Measurements from ENCODE around the gene CCDC177.
A peak's percentile ranks its signal among the peaks of the same experiment; 100 is the strongest.

Gene CCDC177

GRCh38 chr14:69615121-69615495 lies 40.4 kb upstream of the CCDC177 start:
- Histone ChIP-seq H3K4ac (ENCODE audit: low read depth in 1 of 2, low read length in 2 of 2) (no peak overlapping the region), H4K8ac (ENCODE audit: low read length) (no peak overlapping the region), H3K9ac (ENCODE audit: low read length) (peak overlapping the region; percentile 73), H2BK15ac (ENCODE audit: low read depth, poor library complexity, severe bottlenecking) (no peak overlapping the region), H3K14ac (ENCODE audit: low read length in 2 of 2) (no peak overlapping the region), H2BK12ac (ENCODE audit: low read length in 2 of 2) (no peak overlapping the region), H3K4me1 (ENCODE audit: control insufficient read depth, insufficient read depth, low read depth, low read length) (peaks cover 14% of the 10 kb centered on the region), H3K18ac (ENCODE audit: low read depth in 1 of 2, low read length in 2 of 2) (no peak overlapping the region), H3K23ac (ENCODE audit: low read length in 2 of 2) (no peak overlapping the region), H2BK5ac (ENCODE audit: low read depth, low read length, poor library complexity, severe bottlenecking) (no peak overlapping the region), H4K91ac (ENCODE audit: low read length) (no peak overlapping the region), H2BK120ac (ENCODE audit: low read depth, low read length) (no peak overlapping the region), H3K36me3 (ENCODE audit: control insufficient read depth in 1 of 2, insufficient read depth in 2 of 2, low read depth in 1 of 2, low read length in 2 of 2) (no peaks in the 10 kb centered on the region), H2AFZ (ENCODE audit: low read depth, low read length) (no peak overlapping the region), H3K4me2 (ENCODE audit: low read length, poor library complexity, severe bottlenecking) (peak overlapping the region; percentile 47), H3K27me3 (ENCODE audit: control insufficient read depth in 1 of 2, insufficient read depth in 1 of 2, low read length in 2 of 2) (no peaks in the 10 kb centered on the region), H3K9me3 (ENCODE audit: control insufficient read depth, low read length) (no peaks in the 10 kb centered on the region), H3K79me1 (replicated peaks; ENCODE audit: low read length, poor library complexity, severe bottlenecking) (peaks cover 27% of the 10 kb centered on the region), H3K4me3 (ENCODE audit: insufficient read depth in 1 of 2, low read depth in 1 of 2, low read length in 2 of 2) (peak overlapping the region in 1 of 2 experiments; percentile 62), H2AK5ac (ENCODE audit: low read length, severe bottlenecking) (peak overlapping the region; percentile 77), H3K27ac (ENCODE audit: low read length, poor library complexity, severe bottlenecking) (peak overlapping the region; percentile 41)
- WGBS: 79% methylated on average over 5 of the region's 5 CpGs
- DNase-seq: no peak

GRCh38 chr14:69614592-69614991 lies 39.9 kb upstream of the CCDC177 start:
- Histone ChIP-seq H3K36me3 (ENCODE audit: control insufficient read depth in 1 of 2, insufficient read depth in 2 of 2, low read depth in 1 of 2, low read length in 2 of 2) (no peaks in the 10 kb centered on the region), H2BK15ac (ENCODE audit: low read depth, poor library complexity, severe bottlenecking) (no peak overlapping the region), H3K14ac (ENCODE audit: low read length in 2 of 2) (no peak overlapping the region), H4K91ac (ENCODE audit: low read length) (no peak overlapping the region), H2BK12ac (ENCODE audit: low read length in 2 of 2) (no peak overlapping the region), H3K4me2 (ENCODE audit: low read length, poor library complexity, severe bottlenecking) (no peak overlapping the region), H3K4me3 (ENCODE audit: insufficient read depth in 1 of 2, low read depth in 1 of 2, low read length in 2 of 2) (no peak overlapping the region), H4K8ac (ENCODE audit: low read length) (no peak overlapping the region), H3K18ac (ENCODE audit: low read depth in 1 of 2, low read length in 2 of 2) (no peak overlapping the region), H2BK120ac (ENCODE audit: low read depth, low read length) (no peak overlapping the region), H3K9me3 (ENCODE audit: control insufficient read depth, low read length) (no peaks in the 10 kb centered on the region), H3K4me1 (ENCODE audit: control insufficient read depth, insufficient read depth, low read depth, low read length) (peaks cover 16% of the 10 kb centered on the region), H3K23ac (ENCODE audit: low read length in 2 of 2) (no peak overlapping the region), H3K4ac (ENCODE audit: low read depth in 1 of 2, low read length in 2 of 2) (no peak overlapping the region), H3K27me3 (ENCODE audit: control insufficient read depth in 1 of 2, insufficient read depth in 1 of 2, low read length in 2 of 2) (no peaks in the 10 kb centered on the region), H3K27ac (ENCODE audit: low read length, poor library complexity, severe bottlenecking) (no peak overlapping the region), H3K79me1 (replicated peaks; ENCODE audit: low read length, poor library complexity, severe bottlenecking) (peaks cover 26% of the 10 kb centered on the region), H2AK5ac (ENCODE audit: low read length, severe bottlenecking) (no peak overlapping the region), H2BK5ac (ENCODE audit: low read depth, low read length, poor library complexity, severe bottlenecking) (no peak overlapping the region), H3K9ac (ENCODE audit: low read length) (no peak overlapping the region), H2AFZ (ENCODE audit: low read depth, low read length) (no peak overlapping the region)
- 78% methylated on average over 2 of the region's 2 CpGs for WGBS
- no peak for DNase-seq

- 90% methylated on average over 4 of the region's 4 CpGs for WGBS
- Histone ChIP-seq H2BK120ac (ENCODE audit: low read depth, low read length) (no peak overlapping the region), H3K9me3 (ENCODE audit: control insufficient read depth, low read length) (no peaks in the 10 kb centered on the region), H4K91ac (ENCODE audit: low read length) (no peak overlapping the region), H3K9ac (ENCODE audit: low read length) (peak overlapping the region; percentile 89), H3K79me1 (replicated peaks; ENCODE audit: low read length, poor library complexity, severe bottlenecking) (peaks cover 19% of the 10 kb centered on the region), H2AK5ac (ENCODE audit: low read length, severe bottlenecking) (peak overlapping the region; percentile 26), H3K18ac (ENCODE audit: low read depth in 1 of 2, low read length in 2 of 2) (no peak overlapping the region), H3K27ac (ENCODE audit: low read length, poor library complexity, severe bottlenecking) (no peak overlapping the region), H2AFZ (ENCODE audit: low read depth, low read length) (no peak overlapping the region), H3K4me3 (ENCODE audit: insufficient read depth in 1 of 2, low read depth in 1 of 2, low read length in 2 of 2) (peak overlapping the region in 1 of 2 experiments; percentile 85), H3K4ac (ENCODE audit: low read depth in 1 of 2, low read length in 2 of 2) (no peak overlapping the region), H3K4me1 (ENCODE audit: control insufficient read depth, insufficient read depth, low read depth, low read length) (peaks cover 15% of the 10 kb centered on the region), H2BK15ac (ENCODE audit: low read depth, poor library complexity, severe bottlenecking) (no peak overlapping the region), H3K14ac (ENCODE audit: low read length in 2 of 2) (no peak overlapping the region), H3K23ac (ENCODE audit: low read length in 2 of 2) (no peak overlapping the region), H4K8ac (ENCODE audit: low read length) (no peak overlapping the region), H3K27me3 (ENCODE audit: control insufficient read depth in 1 of 2, insufficient read depth in 1 of 2, low read length in 2 of 2) (no peaks in the 10 kb centered on the region), H3K36me3 (ENCODE audit: control insufficient read depth in 1 of 2, insufficient read depth in 2 of 2, low read depth in 1 of 2, low read length in 2 of 2) (no peaks in the 10 kb centered on the region), H3K4me2 (ENCODE audit: low read length, poor library complexity, severe bottlenecking) (no peak overlapping the region), H2BK5ac (ENCODE audit: low read depth, low read length, poor library complexity, severe bottlenecking) (no peak overlapping the region), H2BK12ac (ENCODE audit: low read length in 2 of 2) (no peak overlapping the region)
- no peak for DNase-seq
These were observed 38.8 kb upstream of the CCDC177 start for GRCh38 chr14:69613312-69614073.

GRCh38 chr14:69612783-69613130 lies 38.1 kb upstream of the CCDC177 start:
- H3K9ac ChIP-seq (ENCODE audit: low read length): peak overlapping the region; percentile 89
- no peak overlapping the region for H4K91ac ChIP-seq (ENCODE audit: low read length)
- peak overlapping the region; percentile 81 for H3K4me2 ChIP-seq (ENCODE audit: low read length, poor library complexity, severe bottlenecking)
- H2BK5ac ChIP-seq (ENCODE audit: low read depth, low read length, poor library complexity, severe bottlenecking): no peak overlapping the region
- H3K27ac ChIP-seq (ENCODE audit: low read length, poor library complexity, severe bottlenecking): no peak overlapping the region
- peaks cover 15% of the 10 kb centered on the region for H3K4me1 ChIP-seq (ENCODE audit: control insufficient read depth, insufficient read depth, low read depth, low read length)
- no peak overlapping the region for H2BK12ac ChIP-seq (ENCODE audit: low read length in 2 of 2)
- no peak overlapping the region for H2BK120ac ChIP-seq (ENCODE audit: low read depth, low read length)
- DNase-seq: no peak
- no peak overlapping the region for H3K4ac ChIP-seq (ENCODE audit: low read depth in 1 of 2, low read length in 2 of 2)
- peak overlapping the region; percentile 85 to 92 for H3K4me3 ChIP-seq (ENCODE audit: insufficient read depth in 1 of 2, low read depth in 1 of 2, low read length in 2 of 2)
- H2AK5ac ChIP-seq (ENCODE audit: low read length, severe bottlenecking): no peak overlapping the region
- H3K18ac ChIP-seq (ENCODE audit: low read depth in 1 of 2, low read length in 2 of 2): no peak overlapping the region
- H3K36me3 ChIP-seq (ENCODE audit: control insufficient read depth in 1 of 2, insufficient read depth in 2 of 2, low read depth in 1 of 2, low read length in 2 of 2): no peaks in the 10 kb centered on the region
- no peaks in the 10 kb centered on the region for H3K9me3 ChIP-seq (ENCODE audit: control insufficient read depth, low read length)
- WGBS: 20% methylated on average over 1 of the region's 2 CpGs
- peaks cover 14% of the 10 kb centered on the region for H3K79me1 ChIP-seq (replicated peaks; ENCODE audit: low read length, poor library complexity, severe bottlenecking)
- no peaks in the 10 kb centered on the region for H3K27me3 ChIP-seq (ENCODE audit: control insufficient read depth in 1 of 2, insufficient read depth in 1 of 2, low read length in 2 of 2)
- no peak overlapping the region for H3K23ac ChIP-seq (ENCODE audit: low read length in 2 of 2)
- no peak overlapping the region for H4K8ac ChIP-seq (ENCODE audit: low read length)
- H2BK15ac ChIP-seq (ENCODE audit: low read depth, poor library complexity, severe bottlenecking): no peak overlapping the region
- no peak overlapping the region for H3K14ac ChIP-seq (ENCODE audit: low read length in 2 of 2)
- H2AFZ ChIP-seq (ENCODE audit: low read depth, low read length): no peak overlapping the region
